ENCODE measurements around the gene DOCK3.

DNA sequence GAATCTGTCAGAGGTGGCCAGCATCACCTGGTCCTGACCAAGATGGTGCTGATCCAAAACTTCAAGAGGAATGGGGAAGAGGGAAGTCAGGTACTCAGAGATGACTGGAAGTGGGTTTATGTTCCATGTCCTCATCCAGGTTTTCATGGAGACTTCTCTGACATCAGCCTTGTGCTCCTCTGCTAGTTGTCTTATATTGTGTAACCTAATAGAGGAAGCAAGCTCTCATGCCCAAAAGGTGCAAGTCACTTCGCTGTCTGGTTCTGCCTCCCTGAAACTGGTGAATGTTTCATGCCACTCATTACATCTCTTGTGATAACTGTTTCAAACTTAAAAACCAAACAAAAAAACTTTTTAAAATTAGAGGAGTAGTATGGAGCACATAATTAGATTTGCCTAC, 583.1 kb downstream of the DOCK3 start:
- TF ChIP-seq, protein P1, sequence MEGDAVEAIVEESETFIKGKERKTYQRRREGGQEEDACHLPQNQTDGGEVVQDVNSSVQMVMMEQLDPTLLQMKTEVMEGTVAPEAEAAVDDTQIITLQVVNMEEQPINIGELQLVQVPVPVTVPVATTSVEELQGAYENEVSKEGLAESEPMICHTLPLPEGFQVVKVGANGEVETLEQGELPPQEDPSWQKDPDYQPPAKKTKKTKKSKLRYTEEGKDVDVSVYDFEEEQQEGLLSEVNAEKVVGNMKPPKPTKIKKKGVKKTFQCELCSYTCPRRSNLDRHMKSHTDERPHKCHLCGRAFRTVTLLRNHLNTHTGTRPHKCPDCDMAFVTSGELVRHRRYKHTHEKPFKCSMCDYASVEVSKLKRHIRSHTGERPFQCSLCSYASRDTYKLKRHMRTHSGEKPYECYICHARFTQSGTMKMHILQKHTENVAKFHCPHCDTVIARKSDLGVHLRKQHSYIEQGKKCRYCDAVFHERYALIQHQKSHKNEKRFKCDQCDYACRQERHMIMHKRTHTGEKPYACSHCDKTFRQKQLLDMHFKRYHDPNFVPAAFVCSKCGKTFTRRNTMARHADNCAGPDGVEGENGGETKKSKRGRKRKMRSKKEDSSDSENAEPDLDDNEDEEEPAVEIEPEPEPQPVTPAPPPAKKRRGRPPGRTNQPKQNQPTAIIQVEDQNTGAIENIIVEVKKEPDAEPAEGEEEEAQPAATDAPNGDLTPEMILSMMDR (IDR thresholded peaks at IDR 0.05; ENCODE audit: insufficient read depth, low read length): no peak
- TF ChIP-seq REST (IDR thresholded peaks at IDR 0.05; ENCODE audit: insufficient replicate concordance, low read depth) (no peak), POLR2AphosphoS5 (IDR thresholded peaks at IDR 0.05; ENCODE audit: low read depth) (no peak), GABPA (IDR thresholded peaks at IDR 0.05; ENCODE audit: low read depth) (no peak), SPI1 (IDR thresholded peaks at IDR 0.05; ENCODE audit: borderline replicate concordance, low read depth) (peak; percentile 16; the same call in 1 of the 2 replicates)

Measured in HL-60 (cell line).